ENCODE results near the gene GMCL1. TPM values are rescaled to one million over a fixed set of nuclear protein-coding genes. Genes with fewer than 3 reads are reported as not detected.
A peak's percentile ranks its signal among the peaks of the same experiment; 100 is the strongest.

GMCL1 gene
- total RNA-seq, 4 donors from 2014 or later, result 10.6 to 14.8 (median 13.0) TPM

- Histone ChIP-seq H3K27me3 (no peaks in the 10 kb centered on the region), H3K4me1 (peaks cover 0 to 10% (median 0%) of the 10 kb centered on the region in 3 donors), H3K9me3 (no peaks in the 10 kb centered on the region), H3K4me3 (no peak overlapping the region), H3K27ac (no peak overlapping the region), H3K36me3 (peaks cover 0 to 69% of the 10 kb centered on the region in 2 donors)
- 69% methylated on average over 1 of the region's 1 CpG; no CpG with 5 or more reads in 1 of the 2 donors for WGBS, 2 donors (ENCODE audit: low coverage in 1 of 2)
- no peak for TF ChIP-seq POLR2A (IDR thresholded peaks at IDR 0.05)
- no peak for TF ChIP-seq CTCF (IDR thresholded peaks at IDR 0.05)
- no peak for TF ChIP-seq EP300 (IDR thresholded peaks at IDR 0.05)
- TF ChIP-seq POLR2AphosphoS5 (IDR thresholded peaks at IDR 0.05), result no peak
- no peak for ATAC-seq
These were observed 13.7 kb upstream of the GMCL1 start for GRCh38 chr2:69815717-69816116.

GRCh38 chr2:69816923-69817542 is 12.4 kb upstream of the GMCL1 start:
- Histone ChIP-seq H3K36me3 (peaks cover 0 to 69% of the 10 kb centered on the region in 2 donors), H3K27me3 (no peaks in the 10 kb centered on the region), H3K4me1 (peaks cover 0 to 10% (median 0%) of the 10 kb centered on the region in 3 donors), H3K9me3 (no peaks in the 10 kb centered on the region), H3K27ac (no peak overlapping the region), H3K4me3 (no peak overlapping the region)
- TF ChIP-seq CTCF (IDR thresholded peaks at IDR 0.05) (peak; percentile 92 to 98 (median 97)), POLR2A (IDR thresholded peaks at IDR 0.05) (no peak), EP300 (IDR thresholded peaks at IDR 0.05) (no peak)
- WGBS, 2 donors (ENCODE audit: low coverage in 1 of 2), result 13 to 14% methylated on average over 3 of the region's 3 CpGs
- ATAC-seq, result peak; percentile 77

GRCh38 chr2:69817729-69818501 is 11.5 kb upstream of the GMCL1 start:
- H3K4me3 ChIP-seq, result no peak overlapping the region
- no peaks in the 10 kb centered on the region for H3K27me3 ChIP-seq
- no peaks in the 10 kb centered on the region for H3K9me3 ChIP-seq
- WGBS, 2 donors (ENCODE audit: low coverage in 1 of 2), result 57 to 80% methylated on average over 2 to 3 of the region's 4 CpGs
- peaks cover 0 to 63% of the 10 kb centered on the region in 2 donors for H3K36me3 ChIP-seq
- no peak overlapping the region for H3K27ac ChIP-seq
- no peak for ATAC-seq
- H3K4me1 ChIP-seq, result peaks cover 0 to 10% (median 0%) of the 10 kb centered on the region in 3 donors
- TF ChIP-seq EP300 (IDR thresholded peaks at IDR 0.05) (no peak), POLR2AphosphoS5 (IDR thresholded peaks at IDR 0.05) (no peak), CTCF (IDR thresholded peaks at IDR 0.05) (no peak), POLR2A (IDR thresholded peaks at IDR 0.05) (no peak)

- Histone ChIP-seq H3K27ac (peak overlapping the region in 1 of 4 donors; percentile 96), H3K9me3 (no peaks in the 10 kb centered on the region), H3K27me3 (no peaks in the 10 kb centered on the region), H3K4me3 (no peak overlapping the region), H3K36me3 (no peaks in the 10 kb centered on the region), H3K4me1 (peaks cover 0 to 32% (median 11%) of the 10 kb centered on the region in 3 donors)
- no peak for TF ChIP-seq POLR2A (IDR thresholded peaks at IDR 0.05)
- TF ChIP-seq POLR2AphosphoS5 (IDR thresholded peaks at IDR 0.05), result no peak
- TF ChIP-seq CTCF (IDR thresholded peaks at IDR 0.05), result no peak
- no peak for TF ChIP-seq EP300 (IDR thresholded peaks at IDR 0.05)
- WGBS, 2 donors (ENCODE audit: low coverage in 1 of 2), result 75 to 87% methylated on average over 6 to 8 of the region's 9 CpGs
- ATAC-seq, result no peak
These were observed 1.5 kb upstream of the GMCL1 start for GRCh38 chr2:69827796-69828540.

All from gastroesophageal sphincter (tissue), 4 donors.